ENCODE data around the gene MN1. TPM values are rescaled to one million over a fixed set of nuclear protein-coding genes. Genes with fewer than 3 reads are reported as not detected.

The MN1 gene
- polyA plus RNA-seq, 3 donors: 8.0 to 9.6 (median 8.0) TPM

DNA sequence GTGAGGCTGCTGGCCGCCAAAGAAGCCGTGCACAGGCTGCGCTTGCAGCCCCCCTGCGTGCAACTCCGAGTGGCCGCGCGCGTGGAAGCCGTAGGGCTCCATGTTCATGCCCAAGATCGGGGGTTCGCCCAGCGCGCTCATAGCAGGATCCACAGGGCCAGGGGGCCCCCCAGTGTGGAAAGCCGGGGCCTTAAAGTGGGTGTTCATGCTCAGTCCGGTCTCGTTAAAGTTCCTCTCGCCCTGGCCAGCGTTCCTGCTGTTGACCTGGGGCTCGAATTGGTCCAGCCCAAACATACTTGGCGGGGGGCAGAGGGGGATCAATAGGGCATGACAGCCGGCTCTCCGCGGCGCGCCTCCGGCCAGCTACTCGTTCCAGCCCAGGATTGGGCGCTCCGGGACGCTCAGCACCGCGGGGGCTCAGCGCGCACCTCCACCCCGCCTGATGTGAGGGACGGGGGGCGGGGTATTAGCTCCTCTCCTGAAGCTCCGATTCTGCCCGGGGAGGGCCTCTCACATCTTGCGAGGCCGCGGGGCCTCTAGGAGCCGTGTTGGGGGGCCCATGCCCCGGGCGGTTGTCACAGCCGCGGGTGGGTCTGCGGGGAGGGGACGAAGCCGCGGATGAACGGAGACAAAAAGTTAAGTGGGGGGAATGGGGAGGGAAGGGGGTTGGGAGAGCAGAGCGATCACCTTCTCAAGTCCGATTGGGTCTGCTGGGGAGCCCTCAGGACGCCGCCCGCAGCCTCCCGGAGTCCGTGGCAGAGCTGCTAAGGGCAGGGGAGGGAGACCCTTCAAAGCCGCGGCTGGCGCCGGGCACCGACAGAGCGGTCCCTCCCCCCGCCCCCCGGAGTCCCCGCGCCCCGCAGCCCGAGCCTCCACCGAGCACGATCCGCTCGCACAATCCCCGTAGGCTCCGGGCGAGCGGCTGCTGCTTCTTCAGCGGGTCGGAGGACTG is 1.0 kb downstream of the MN1 start:
- no peak for DNase-seq (ENCODE audit: low read depth in 3 of 3, low spot score in 2 of 3)

DNA sequence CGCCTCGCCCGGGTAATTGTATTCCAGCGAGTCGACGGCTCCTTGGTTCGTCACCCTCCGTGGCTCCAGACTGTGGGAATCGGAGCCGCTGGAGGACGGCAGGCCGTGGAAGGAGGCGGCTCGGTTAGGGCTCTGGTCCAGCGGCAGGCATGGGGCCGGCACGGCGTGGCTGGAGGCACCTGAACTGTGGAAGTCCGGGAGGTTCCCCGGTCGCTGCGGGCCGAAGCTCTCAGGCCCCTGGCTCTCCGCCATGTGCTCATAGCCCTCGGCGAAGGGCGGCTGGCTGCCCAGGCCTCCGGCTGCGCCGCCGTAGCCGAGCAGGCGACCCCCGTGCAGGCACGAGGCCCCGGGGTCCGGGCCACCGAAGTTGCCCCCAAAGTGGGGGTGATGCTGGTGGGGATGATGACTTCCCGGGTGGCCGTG is 1.7 kb downstream of the MN1 start:
- DNase-seq (ENCODE audit: low read depth in 3 of 3, low spot score in 2 of 3): no peak

DNA sequence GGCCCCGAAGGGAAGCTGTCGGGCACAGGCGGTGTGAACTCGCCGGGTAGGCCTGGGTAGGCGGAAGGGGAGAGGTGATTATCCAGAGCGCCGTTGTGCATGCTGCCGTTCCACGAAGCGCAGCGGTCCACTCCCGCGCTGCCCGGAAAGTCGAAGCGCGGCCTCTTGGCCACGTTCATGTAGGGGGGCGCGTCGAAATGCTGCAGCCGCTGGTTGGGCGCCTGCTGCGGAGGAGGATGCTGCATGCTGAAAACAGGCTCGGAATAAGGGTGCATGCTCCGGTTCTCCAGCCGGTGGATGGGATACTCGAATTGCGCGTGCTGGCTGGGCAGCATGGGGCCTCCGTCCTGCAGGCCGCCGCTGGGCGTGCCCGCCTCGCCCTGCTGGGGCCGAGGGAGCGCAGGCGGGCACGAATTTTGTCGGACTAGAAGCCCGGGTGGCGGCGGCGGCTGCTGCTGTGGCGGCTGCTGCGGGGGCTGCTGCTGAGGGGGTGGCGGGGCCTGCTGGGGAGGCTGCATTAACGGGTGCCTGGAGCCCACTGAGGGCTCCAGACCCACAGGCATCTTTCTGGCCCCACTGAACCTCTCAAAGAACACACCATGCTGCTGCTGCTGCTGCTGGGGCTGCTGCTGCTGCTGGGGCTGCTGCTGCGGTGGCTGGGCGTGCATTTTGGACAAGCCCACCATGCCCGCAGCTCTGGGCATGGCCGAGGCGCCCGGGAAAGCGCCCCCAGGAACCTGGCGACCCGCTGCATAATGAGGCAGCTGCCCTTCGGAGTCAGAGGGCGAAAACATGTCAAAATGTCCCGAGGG is 2.3 kb downstream of the MN1 start:
- no peak for DNase-seq (ENCODE audit: low read depth in 3 of 3, low spot score in 2 of 3)

DNA sequence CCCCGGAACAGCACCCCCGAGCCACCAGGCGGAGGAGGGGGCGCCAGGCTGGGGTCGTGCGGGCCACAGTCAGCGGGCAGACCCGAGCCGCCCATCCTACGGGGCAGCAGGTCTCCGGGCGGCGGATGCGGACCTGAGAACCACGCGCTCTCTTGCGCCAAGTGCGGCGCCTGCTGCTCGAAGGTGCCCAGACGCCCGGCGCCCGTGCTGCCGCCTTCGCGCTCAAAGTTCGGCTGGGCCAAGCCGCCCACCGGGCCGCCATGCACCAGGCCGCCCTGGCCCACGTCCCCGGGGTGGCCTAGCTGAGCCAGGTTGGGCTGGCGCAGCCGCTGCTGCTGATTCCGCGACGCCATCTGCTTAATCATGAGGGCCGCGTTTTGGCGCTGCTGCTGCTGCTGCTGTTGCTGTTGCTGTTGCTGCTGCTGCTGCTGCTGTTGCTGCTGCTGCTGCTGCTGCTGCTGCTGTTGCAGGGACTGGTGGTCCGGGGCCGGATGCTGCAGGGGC is 3.0 kb downstream of the MN1 start:
- DNase-seq (ENCODE audit: low read depth in 3 of 3, low spot score in 2 of 3): no peak

DNA sequence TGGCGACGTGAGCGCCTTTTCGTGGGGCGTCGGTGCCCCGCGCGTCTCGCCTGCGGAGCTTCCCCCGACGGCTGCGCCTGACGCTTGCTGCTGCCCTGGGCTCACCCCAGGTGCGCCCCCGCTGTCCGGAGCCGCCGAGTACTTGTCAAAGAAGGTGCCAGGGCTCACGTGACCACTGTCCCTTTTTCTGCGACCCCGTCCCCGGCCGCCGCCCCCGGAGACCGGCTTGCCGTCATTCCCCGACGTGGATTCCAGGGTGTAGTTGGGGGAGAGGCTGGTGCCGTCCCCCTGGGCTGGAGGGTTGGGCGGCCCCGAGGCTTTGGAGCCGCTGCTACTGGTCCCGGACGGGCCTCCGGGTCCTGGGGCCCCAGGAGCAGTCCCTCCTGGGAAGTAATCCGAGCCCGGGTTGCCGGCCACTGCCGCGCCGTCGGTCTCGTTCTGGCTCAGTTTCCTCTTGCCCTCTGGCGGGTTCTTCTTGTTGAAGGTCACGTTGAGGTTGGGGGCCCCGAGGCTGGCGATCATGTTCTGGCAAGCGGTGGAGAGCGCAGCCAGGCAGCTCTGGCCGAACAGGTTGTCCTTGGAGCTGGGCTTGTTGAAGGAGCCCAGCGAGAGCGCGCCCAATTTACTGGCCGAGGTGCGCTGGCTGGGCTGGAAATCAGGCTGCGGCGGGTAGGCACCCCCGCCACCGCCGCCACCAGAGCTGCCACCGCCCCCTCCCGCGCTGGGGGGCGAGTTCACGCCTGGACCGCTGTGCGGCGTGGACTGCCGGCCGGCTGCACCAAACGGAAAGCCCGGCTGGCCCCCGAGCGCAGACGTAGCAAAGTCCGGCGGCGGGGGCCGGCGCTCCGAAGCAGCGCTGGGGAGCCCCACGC is 3.8 kb downstream of the MN1 start:
- DNase-seq (ENCODE audit: low read depth in 3 of 3, low spot score in 2 of 3): no peak

DNA sequence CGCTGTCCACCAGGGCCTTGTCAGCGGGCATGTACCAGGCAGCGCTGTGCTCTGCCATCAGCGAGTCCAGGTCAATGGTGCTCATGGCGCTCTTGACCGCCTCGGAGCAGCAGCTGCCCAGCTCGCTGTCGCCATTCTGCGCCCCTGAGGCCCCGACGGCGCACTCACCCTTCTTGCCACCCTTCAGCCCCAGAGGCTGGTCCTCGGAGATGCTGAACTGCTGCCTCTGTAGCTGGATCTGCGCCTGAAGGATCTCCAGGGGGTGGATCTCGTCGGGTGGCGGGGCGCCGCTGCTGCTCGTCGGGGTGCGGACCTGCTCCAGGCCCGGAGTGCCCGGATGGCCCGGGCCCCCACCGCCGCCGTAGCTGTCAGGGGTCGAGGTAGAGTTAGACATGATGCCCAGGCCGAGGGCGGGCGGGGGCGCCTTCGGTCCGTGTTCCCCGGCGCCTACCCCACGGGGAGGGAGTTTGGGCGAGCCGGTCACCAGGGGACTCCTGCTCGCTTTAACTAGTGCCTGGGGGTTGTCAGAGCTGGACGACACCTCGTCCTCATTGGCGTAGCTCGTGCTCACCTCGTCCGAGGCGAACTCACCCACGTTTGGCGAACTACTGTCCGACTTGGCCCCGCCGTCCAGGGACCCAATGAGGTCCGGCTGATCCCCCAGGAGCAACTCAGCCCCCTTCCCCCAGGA is 4.6 kb downstream of the MN1 start:
- DNase-seq (ENCODE audit: low read depth in 3 of 3, low spot score in 2 of 3): no peak

DNA sequence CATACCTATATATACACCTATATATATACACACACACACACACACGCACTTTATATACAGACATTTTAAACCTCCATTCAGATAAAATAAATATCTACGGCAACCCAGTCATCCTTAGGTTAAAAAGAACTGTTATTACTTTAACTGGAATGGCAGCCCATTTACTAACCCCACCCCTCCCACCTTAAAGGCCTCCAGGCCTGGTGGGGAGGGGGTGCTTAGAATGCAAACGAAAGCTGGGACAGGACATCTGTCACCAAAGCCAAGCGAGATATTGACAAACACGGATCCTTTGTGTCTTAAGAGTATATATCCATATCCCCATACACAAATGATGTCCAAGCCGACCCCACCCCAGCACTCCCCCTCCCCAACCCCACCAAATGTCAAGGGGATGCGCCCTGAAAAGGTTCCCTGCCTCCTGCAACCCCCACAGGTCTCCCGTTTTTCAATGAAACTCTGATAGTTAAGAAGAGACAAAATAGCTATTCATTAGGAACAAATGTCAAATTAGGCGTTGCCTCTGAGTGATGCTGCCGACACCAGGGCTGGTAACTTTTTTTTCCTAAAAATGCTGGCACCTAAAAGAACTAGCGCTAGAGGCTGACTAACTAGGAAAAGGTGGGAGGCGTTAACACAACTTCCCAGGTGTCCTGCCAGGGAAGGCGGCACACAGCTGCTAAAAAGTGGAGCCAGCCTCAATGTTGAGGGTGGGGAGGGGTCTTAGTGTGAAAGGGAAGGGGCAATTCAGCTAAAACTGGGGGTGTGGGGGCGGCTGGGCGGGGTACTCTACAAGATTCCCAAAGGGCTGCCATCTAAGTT is 5.6 kb downstream of the MN1 start:
- DNase-seq (ENCODE audit: low read depth in 3 of 3, low spot score in 2 of 3): no peak

DNA sequence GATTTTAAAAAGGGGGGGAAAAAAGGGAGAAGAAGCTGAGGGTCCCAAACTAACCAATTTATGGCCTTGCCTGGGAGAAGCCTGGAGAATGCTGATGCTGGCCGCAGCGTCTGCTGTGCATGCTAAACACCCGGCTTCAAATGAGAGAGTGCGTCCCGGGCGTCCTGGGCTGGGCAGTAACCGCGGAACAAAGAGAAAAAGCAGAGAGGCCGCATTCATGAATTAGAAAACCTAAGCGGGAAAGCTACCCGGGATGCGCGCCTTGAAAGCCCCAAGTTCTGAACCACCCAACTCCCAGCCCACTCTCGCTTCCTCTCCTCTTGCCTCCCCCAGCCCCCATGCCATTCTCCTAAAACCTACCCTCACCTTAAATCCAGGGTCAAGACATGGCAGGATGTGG is 6.5 kb downstream of the MN1 start:
- DNase-seq (ENCODE audit: low read depth in 3 of 3, low spot score in 2 of 3): no peak

DNA sequence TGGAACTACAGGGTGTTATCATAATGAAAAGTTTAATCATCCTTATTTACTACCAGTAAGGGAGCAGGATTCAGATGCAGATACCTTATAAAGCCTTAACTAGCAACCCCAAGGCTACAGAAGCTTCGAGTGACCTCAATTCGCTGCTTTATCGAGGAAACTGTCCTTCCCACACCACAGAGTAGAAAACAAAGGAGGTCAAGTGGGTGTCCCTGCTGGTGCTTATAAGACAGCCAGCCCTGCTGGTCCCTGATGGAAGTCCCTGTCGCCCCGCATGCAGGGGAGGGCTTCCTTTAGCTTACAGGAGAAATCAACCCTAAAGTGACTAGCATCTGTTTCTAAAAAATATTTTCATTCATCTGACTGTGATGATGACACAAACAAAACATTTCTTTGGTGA is 7.3 kb downstream of the MN1 start:
- DNase-seq (ENCODE audit: low read depth in 3 of 3, low spot score in 2 of 3): no peak

DNA sequence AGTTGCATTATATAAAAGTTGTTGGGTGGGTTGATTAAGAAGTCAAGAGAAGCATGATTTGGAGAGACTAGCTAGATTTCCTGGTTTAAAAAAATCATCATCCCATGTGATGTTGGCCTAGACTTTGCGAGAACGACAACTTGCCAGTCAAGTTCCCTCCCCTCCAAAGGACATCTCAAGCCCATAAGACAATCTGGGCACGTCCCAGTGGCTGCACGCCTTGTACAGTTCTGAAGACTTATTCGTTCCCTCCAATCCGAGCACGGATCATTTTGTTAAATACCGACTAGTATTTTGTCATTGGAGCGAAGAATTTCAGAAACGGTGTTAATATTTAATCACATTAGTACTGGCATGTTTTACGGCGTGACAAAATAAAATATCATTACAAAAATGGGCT is 8.0 kb downstream of the MN1 start:
- DNase-seq (ENCODE audit: low read depth in 3 of 3, low spot score in 2 of 3): no peak

DNA sequence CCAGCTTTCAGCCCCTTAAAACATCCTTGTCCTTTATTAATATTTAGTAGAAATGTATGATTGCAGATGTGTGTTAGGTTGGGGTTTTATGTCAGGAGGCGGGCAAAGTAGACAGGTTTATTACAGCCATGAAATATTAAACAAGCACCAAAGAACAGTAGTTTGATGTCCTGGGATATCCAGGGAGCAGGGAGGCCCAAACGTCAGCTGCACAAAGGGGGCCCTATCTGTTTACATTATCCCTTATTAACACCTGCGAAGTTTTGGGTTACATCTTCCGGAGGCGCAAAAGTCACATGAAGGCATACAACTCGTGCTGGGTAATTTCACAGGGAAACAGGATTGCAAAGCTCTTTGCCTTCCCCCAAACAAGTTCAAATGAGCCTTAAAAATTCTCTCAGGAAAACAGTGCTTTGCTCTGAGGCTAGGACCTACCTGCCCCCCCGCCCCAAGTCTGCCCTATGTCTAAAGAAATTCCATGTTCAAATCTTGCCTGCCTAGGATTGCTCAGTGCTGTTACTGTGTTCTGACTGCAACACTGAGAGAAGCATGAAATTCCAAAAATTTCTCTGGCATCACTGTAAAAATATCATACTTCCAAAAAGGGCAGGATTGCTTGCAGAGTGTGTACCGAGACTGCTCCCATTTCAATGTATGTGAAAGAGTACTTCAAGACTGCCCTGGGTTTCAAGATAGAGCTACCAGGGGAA is 8.9 kb downstream of the MN1 start:
- no peak for DNase-seq (ENCODE audit: low read depth in 3 of 3, low spot score in 2 of 3)

DNA sequence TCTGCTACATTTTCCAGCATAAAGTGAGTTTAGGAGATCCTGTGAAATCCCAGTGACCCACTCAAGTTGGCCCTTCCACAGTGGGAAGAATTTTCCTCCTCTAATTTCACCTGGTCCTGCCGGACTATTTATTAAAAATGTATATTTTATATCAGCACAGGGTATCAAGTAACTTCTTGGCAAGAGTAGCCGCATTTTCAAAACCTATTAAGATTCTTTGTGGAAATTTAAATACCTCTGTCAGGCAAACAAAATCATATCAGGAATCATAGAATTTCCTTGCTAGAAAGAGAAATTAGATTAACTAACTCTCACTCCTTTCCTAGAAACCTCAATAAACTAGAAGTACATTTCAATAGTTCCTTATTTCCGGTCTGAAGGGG is 9.7 kb downstream of the MN1 start:
- DNase-seq (ENCODE audit: low read depth in 3 of 3, low spot score in 2 of 3): no peak

DNA sequence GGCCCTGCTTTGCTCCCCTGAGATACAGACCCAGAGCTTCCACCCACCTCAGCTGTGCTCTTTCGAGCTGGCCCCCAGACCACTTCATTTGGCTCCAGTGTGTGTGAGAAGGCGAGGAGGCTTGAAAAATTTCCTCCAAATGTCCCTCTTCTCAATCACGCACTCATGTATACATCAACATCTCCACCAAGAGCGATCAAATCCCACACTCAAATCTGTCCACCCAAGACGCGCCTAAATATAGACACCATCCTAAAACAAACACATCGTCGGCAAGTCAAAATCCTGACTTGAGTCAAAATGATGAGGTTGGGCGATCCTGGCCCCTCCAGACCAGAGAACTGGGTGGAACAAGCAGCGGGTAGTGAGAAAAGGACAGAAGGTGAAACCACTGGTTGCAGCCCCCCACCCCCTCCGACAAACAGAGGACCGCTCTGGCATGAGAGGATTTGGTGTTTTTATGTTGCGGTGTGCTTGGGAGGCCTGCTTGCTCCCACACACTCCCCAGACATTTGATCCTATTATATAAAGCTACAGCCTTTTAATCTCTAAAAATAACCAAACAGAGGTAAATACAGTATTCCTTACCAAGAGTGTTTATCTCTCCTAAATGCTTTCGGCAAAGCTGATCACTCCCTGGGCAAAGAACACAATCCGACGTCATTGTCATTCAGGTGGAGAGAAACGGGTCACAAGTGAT is 10.2 kb downstream of the MN1 start:
- no peak for DNase-seq (ENCODE audit: low read depth in 3 of 3, low spot score in 2 of 3)

DNA sequence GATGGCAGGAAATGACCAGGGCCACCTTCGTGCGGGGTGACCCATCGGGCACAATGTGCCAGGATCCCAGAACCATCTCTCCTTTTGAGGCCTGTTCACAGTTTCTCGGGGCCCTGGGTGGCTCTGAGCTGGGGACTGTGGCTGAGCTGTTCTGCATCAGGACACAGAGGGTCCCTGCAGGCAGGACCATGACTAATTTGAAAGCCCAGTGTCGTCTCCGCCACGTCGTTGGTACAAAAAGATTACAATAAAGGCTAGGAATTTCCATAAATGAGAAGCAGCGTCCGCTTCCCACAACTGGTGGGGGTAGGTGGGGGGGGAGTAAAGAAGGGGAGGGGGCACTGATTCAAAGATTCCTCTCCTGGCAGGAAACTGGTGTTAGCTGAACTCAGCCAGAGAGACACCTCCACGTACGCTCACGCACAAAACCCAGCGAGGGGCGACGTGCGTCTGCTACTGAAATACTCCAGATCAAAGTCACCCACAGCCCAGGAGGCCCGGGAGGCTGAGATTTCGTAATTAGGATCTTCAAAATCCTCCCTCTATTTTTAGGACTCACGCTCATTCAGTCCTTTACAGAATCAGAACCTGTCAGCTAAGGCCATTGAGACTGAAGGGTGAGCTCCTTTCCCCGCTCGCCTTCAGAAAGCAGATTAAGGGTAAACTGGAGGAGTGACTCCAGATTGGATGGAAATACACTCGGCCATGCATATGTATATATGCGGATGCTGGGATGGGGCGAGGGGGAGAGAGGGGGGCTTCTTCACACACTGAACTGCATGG is 11.0 kb downstream of the MN1 start:
- no peak for DNase-seq (ENCODE audit: low read depth in 3 of 3, low spot score in 2 of 3)

DNA sequence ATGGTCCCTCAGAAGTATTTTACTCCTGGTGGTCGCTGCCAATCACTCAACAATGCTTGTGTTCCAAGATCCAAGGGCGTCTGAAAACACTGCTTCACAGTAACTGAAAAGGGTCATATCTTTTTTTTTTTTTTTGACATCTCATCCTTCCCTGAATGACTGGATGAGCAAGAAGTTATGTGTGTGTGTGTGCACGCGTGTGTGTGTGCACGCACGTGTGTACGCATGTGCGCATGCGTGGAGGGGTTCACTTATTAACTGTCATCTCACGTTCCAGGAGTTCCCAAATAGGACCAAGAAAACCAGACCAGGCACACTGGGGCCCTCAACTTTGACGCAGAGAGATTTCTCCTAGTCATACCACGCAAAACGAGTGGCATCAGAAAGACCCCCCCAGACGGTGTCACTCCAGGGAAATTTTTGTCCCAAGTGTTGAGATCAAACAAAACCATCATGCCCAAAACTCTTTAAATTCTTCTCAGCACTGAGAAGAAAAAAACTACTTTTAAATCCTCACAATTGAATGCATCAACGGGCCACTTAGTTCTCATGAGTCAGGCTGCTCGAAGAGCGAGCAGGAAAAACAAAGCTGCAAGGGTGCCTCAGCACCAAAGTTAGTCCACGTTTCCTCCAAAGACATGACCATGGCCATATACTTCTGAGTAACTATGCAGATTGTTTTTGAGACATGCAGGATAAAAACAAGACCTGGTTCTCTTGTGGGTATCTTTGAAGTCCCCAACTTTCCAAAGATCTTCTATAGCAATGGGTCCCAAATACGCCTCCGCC is 12.9 kb downstream of the MN1 start:
- DNase-seq (ENCODE audit: low read depth in 3 of 3, low spot score in 2 of 3): no peak

DNA sequence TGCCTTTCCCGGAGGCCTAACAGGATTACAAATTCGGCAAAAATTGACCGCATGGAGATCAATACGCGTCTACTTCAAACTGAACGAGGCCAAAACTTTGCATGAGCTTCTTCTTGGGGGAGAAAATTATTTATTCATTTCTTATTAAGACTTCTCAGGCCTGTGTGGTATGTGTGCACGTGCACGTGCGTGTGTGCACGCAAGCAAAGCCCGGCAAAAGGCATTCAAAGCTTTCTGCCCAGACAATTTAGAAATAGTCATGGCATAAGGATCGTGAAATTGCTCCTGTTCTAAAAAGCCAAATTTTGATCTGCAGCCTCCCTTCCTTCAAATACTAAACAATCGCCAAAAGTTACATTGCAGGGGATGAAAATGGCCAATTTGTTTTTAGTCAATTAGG is 14.6 kb downstream of the MN1 start:
- DNase-seq (ENCODE audit: low read depth in 3 of 3, low spot score in 2 of 3): no peak

All from right renal cortex interstitium (tissue), 3 donors.